Aorta (tissue), 5 donors: ENCODE measurements around the gene ZBTB42. TPM values are rescaled to one million over a fixed set of nuclear protein-coding genes. Genes with fewer than 3 reads are reported as not detected.

Source experiments
- ATAC-seq: fragments of 200-7000 bp; cut with Tn5 transposase; one replicate; pipeline ENCODE4 v1.9.1; 2022; ENCODE audit warnings: moderate library complexity; ENCODE audit not compliant: low FRiP score
- DNase-seq, 2 donors: peaks; one replicate each; pipeline ENCODE4 v3.0.0-alpha.2; 2020
- H3K27ac ChIP-seq, 2 donors: one replicate each; pipeline ENCODE4 v1.5.1; 2013; ENCODE audit warnings: low read length in 2 of 2, mild to moderate bottlenecking in 2 of 2, moderate library complexity in 2 of 2, control low read depth in 1 of 2, inconsistent platforms in 1 of 2, low read depth in 1 of 2
- H3K27me3 ChIP-seq, 2 donors: one replicate each; pipeline ENCODE4 v1.6.1; 2013; ENCODE audit warnings: control low read depth in 1 of 2, low read length in 1 of 2, mild to moderate bottlenecking in 1 of 2, moderate library complexity in 1 of 2; ENCODE audit not compliant: insufficient read depth in 2 of 2, control insufficient read depth in 1 of 2
- H3K36me3 ChIP-seq, 2 donors: one replicate each; pipeline ENCODE4 v1.6.1; 2013; ENCODE audit warnings: control low read depth in 1 of 2, low read length in 1 of 2, mild to moderate bottlenecking in 1 of 2; ENCODE audit not compliant: insufficient read depth in 2 of 2, control insufficient read depth in 1 of 2
- H3K4me1 ChIP-seq, 2 donors: one replicate each; pipeline ENCODE4 v1.6.1; 2013; ENCODE audit warnings: low read length in 2 of 2, control low read depth in 1 of 2, mild to moderate bottlenecking in 1 of 2, moderate library complexity in 1 of 2; ENCODE audit not compliant: insufficient read depth in 2 of 2, control insufficient read depth in 1 of 2
- H3K4me3 ChIP-seq, 2 donors: one replicate each; pipeline ENCODE4 v1.5.1; 2013; ENCODE audit warnings: low read length in 2 of 2, control low read depth in 1 of 2, mild to moderate bottlenecking in 1 of 2
- H3K9me3 ChIP-seq: one replicate; pipeline ENCODE4 v1.6.1; 2013; ENCODE audit warnings: mild to moderate bottlenecking, low read length; ENCODE audit not compliant: control insufficient read depth
- WGBS, 2 donors: extraction: QIAGEN DNeasy Blood & Tissue Kit; methylation state at CpG; one replicate each; pipeline ENCODE4 v1.1.7; 2013; 5-methylcytosine and 5-hydroxymethylcytosine counted together
- intact Hi-C, 2 donors: fragments of 100-400 bp; cut with DNase I; formaldehyde crosslinking; loops; one replicate each; pipeline versions ENCODE4 v1.14.2 to v1.15.0; 2022
- polyA plus RNA-seq, 2 donors: library from polyadenylated mRNA; stranded (reverse); fragments of 200-250 nt; gene quantifications; one replicate each; pipeline ENCODE4 v1.2.3, GENCODE V29; 2013
- total RNA-seq, 2 donors: library from RNA; stranded (reverse); fragmentation: NEBNext Ultra II Directional; extraction: Animal tissue kit (Norgen Biotek cat#: 25700); gene quantifications; one replicate each; pipeline ENCODE4 v1.2.1, GENCODE V29; 2021
- donor health status: healthy with polysubstance abuse.
- donor health status: Bipolar disorder and iron deficiency.
- donor health status: DM: no; HTN: no; CAD: no.
- donor health status: DM: no; HTN: no; CAD: no.
- donor health status: DM: yes; HTN: yes; CAD: no.

The ZBTB42 gene
- total and polyA plus RNA-seq, 4 donors: 1.6 to 4.7 (median 3.1) TPM

DNA sequence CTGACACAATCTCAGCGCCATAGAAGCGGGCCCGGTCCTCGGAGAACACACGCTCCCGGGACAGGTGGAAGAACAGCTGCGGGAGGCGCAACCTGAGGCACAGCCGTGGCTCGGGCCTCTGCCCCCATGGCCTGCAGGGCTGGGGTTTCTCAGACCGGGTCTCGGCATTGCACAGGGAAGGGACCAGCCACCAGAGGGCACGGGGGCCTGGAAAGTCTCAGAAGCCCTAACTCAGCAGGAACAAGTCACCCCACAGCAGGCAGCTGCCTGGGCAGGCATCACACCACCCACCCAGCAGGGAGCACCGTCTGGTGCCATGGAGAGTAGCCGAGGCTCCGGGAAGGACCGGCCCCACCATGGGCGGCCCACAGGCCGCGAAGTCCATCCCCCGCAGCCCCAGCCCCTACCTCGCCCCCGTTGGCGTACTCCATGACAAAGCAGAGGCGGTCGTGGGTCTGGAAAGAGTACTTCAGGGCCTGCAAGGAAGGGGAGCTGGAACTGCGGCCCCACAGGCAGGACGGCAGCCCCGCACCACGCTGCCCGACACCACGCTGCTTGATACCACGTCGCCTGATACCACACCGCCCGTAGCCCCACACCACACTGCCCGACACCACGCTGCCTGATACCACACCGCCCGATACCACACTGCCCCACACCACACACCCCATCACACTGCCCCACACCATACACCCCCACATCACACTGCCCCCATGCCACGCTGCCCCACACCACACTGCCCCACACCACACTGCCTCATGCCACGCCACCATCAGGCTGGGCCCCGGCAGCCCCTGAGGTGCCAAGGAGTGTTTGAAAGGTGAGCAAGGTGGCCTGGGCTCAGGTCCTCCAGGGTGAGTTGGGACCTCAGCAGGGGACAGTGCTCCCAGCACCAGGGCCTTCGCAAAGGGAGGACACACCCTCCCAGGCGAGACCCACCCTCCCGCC is 27.1 kb upstream of the ZBTB42 start:
- Histone ChIP-seq H3K27me3 (no peaks in the 10 kb centered on the region), H3K27ac (no peak overlapping the region), H3K36me3 (no peaks in the 10 kb centered on the region), H3K4me1 (no peaks in the 10 kb centered on the region), H3K9me3 (no peaks in the 10 kb centered on the region), H3K4me3 (no peak overlapping the region)
- WGBS, 2 donors: 86 to 87% methylated on average over 45 to 46 of the region's 46 CpGs
- ATAC-seq: no peak
- intact Hi-C loops: no loop called here
- no peak for DNase-seq

DNA sequence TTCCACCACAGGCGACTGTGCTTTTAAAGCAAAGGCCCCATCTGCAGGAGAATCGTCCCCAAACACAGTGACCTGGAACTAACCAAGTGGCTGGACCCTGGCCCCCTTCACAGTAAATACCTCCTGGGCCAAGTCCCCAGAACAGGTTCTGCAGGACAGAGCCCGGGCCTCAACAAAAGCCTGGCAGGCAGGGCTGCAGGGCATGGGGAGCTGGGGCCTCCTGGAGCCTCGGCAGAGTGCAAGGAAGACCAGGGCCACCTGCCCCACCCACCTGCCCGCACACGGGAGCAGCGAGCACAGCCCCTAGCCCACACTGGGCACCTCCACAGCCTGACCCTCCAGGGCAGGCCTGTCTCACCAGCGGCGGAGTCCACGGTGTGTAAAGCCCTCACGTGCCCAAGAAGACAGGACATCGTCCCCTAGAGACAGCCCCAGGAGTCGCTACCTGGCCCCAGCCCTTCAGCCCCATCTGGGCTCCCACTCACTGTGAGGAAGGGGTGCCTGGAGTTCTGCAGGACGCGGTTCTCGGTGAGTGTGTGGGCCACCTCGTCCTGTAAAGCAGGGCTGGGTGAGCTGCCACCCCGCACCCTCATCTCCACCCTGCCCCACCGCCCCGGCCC is 26.3 kb upstream of the ZBTB42 start:
- no peaks in the 10 kb centered on the region for H3K36me3 ChIP-seq

DNA sequence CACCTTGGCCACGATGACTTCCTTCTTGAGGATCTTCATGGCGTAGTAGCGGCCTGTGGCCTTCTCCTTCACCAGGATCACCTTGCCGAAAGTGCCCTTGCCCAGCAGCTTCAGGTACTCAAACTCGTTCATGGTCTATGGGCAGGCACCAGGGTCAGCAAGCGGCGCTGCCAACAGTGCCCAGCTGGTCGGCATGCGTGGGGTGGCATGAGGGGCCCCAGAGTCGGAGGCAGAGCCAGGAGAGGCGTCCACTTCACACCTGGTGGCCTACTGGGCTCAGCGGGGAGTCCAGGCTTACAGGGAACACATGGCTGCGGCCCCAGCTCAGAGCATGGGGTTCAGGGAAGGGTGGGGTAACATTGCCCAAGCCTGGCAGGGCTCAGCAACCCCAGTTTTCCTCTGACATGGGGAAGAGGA is 25.8 kb upstream of the ZBTB42 start:
- Histone ChIP-seq H3K9me3 (no peaks in the 10 kb centered on the region), H3K27me3 (no peaks in the 10 kb centered on the region), H3K36me3 (no peaks in the 10 kb centered on the region), H3K4me1 (no peaks in the 10 kb centered on the region), H3K4me3 (no peak overlapping the region), H3K27ac (no peak overlapping the region)
- ATAC-seq (no peak), DNase-seq (no peak)
- intact Hi-C loops: no loop called here
- 88% methylated on average over 13 of the region's 13 CpGs for WGBS, 2 donors

More for the DNA sequence above, 26.3 kb upstream of the ZBTB42 start:
- Histone ChIP-seq H3K4me1 (no peaks in the 10 kb centered on the region), H3K4me3 (no peak overlapping the region), H3K27ac (no peak overlapping the region), H3K9me3 (no peaks in the 10 kb centered on the region), H3K27me3 (no peaks in the 10 kb centered on the region)
- ATAC-seq (no peak), DNase-seq (no peak)
- intact Hi-C loops: no loop called here
- WGBS, 2 donors: 85 to 86% methylated on average over 20 of the region's 20 CpGs

DNA sequence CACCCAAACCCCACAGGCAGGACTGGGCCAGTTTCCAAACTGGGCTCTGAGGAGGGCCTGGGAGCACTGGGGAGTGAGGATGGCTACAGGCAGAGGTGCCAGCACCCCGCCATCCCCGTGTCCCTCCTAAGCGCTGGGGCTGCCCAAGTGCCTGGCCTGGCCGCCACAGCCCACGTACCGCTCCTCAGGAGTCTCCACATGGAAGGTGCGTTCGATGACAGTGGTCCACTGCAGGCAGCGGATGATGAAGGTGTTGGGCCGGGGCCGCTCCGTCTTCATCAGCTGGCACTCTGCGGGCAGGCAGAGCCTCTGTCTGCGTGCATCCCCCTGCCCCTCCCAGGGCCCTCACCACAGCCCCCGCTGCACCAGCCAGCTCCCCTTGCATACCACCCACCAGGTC is 24.4 kb upstream of the ZBTB42 start:
- no peak for DNase-seq
- intact Hi-C loops: no loop called here
- no peaks in the 10 kb centered on the region for H3K36me3 ChIP-seq
- H3K4me1 ChIP-seq: no peaks in the 10 kb centered on the region
- no peak overlapping the region for H3K27ac ChIP-seq
- H3K9me3 ChIP-seq: no peaks in the 10 kb centered on the region
- WGBS, 2 donors: 98 to 100% methylated on average over 15 of the region's 15 CpGs
- no peak for ATAC-seq
- H3K4me3 ChIP-seq: no peak overlapping the region
- H3K27me3 ChIP-seq: no peaks in the 10 kb centered on the region

DNA sequence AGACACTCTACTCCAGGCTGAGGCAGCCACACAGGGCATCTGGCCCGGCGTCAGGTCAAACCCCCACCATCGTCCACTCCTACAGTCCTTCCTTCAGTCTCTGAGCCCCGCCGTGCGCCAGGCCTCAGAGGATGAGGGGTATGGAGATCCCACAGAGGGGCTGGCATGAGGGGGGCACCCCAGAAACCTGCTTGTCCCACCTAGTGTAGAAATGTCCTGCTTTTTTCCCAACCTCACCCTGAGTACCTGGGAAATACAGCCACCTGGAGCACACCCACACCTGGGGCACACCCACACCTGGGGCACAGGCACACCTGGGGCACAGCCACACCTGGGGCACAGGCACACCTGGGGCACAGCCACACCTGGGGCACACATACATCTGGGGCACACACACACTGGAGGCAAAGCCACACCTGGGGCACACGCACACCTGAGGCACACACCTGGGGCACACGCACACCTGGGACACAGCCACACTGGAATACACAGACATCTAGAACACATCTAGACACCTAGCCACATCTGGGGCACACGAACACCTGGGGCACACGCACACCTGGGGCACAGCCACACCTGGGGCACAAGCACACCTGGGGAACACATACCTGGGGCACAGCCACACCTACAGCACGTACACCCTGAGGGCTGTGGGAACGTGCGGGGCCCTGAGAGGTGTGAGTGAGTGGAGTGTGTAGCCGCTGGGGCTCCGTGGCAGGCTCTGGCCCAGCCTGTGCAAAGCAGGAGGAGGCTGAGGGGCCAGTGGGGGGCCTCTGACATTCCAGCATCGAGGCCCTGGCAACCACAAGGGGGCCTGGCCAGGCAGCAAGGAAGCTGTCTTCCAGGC is 23.7 kb upstream of the ZBTB42 start:
- no peak for DNase-seq
- Histone ChIP-seq H3K27me3 (no peaks in the 10 kb centered on the region), H3K4me3 (no peak overlapping the region), H3K4me1 (no peaks in the 10 kb centered on the region), H3K27ac (no peak overlapping the region), H3K36me3 (no peaks in the 10 kb centered on the region), H3K9me3 (no peaks in the 10 kb centered on the region)
- intact Hi-C loops: no loop called here
- 75 to 83% methylated on average over 16 of the region's 16 CpGs for WGBS, 2 donors
- no peak for ATAC-seq

DNA sequence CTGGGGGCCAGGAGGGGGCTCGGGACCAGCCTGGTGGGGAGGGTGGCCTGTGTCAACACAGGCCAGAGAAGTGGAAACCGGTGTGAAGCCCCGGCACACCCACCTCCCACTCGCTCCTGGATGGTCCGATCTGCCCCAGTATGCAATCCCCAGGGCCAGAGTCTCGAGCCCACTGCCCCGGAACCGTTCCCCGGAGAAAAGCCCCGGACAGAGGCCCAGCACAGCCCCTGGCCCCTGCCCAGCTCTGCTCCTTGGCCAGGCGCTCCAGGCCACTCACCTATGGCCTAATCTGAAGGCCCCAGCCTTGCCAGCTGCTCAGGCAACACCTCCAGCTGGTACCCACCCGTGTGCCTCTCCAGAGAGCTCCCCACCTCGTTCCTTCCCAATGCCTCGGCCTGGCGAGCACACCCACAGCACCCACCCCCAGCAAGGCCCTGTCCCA is 23.1 kb upstream of the ZBTB42 start:
- Histone ChIP-seq H3K27me3 (no peaks in the 10 kb centered on the region), H3K4me1 (no peaks in the 10 kb centered on the region), H3K4me3 (no peak overlapping the region), H3K27ac (no peak overlapping the region), H3K9me3 (no peaks in the 10 kb centered on the region), H3K36me3 (no peaks in the 10 kb centered on the region)
- ATAC-seq (no peak), DNase-seq (no peak)
- intact Hi-C loops: no loop called here
- 67 to 70% methylated on average over 15 of the region's 15 CpGs for WGBS, 2 donors

DNA sequence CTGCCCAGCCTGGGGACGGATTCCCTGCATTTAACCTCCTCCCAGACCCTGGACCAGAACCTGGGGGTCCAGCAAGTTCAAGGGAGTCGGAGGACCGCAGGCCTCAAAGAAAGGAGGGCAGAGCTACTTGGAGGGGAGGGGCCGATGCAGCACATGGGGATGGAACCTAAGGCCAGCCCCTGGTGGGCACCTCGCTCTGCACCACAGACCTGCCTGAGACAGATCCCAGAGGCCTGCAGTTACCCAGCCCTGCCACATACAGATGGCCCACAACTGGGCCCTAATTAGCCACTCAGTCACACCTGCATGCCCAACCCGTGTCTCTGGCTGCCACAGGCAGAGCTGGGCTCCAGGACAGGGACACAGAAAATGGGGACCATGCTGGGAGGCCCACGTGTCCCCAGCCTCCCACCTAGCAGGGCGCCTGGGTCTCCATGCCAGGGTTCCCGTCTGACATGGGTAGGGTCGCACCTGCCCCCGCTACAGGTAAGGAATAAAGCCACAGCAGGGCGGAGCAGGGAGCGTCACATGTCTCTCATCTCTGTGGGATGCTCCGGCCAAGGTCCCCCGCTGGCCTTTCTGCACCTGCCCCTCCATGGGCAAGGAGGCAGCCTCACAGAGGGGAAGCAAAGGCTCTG is 22.1 kb upstream of the ZBTB42 start:
- H3K27me3 ChIP-seq: no peaks in the 10 kb centered on the region

DNA sequence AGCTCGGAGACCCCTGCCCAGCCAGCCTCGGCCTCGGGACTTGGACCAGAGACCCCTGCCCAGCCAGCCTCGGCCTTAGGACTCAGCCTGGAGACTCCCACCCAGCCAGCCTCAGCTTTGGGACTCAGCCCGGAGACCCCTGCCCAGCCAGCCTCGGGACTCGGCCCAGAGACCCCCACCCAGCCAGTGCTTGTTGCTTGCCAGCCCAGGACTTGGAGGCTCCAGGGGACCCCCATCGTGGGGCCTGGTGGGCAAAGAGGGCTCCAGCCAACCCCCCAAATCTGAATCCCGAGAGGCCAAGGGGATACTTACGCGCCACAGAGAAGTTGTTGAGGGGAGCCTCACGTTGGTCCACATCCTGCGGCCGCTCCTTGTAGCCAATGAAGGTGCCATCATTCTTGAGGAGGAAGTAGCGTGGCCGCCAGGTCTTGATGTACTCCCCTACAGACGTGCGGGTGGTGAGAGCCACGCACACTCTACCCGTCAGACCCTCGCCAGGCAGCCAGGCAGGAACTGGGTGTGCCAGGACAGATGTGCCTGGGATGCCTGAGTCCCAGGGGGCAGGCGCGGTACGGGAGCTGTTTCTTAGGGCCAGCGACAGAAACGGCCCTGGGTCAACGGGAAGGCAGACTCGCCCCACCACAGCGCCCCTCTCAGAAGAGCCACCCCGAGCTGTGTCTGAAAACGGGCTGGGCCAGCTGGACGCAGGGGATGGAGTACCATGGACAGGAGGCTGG is 21.0 kb upstream of the ZBTB42 start:
- no peak for DNase-seq
- Histone ChIP-seq H3K4me3 (no peak overlapping the region), H3K4me1 (no peaks in the 10 kb centered on the region), H3K27me3 (no peaks in the 10 kb centered on the region), H3K9me3 (no peaks in the 10 kb centered on the region), H3K36me3 (no peaks in the 10 kb centered on the region), H3K27ac (no peak overlapping the region)
- intact Hi-C loops: no loop called here
- no peak for ATAC-seq
- WGBS, 2 donors: 88% methylated on average over 32 of the region's 32 CpGs

More for the DNA sequence above, 22.1 kb upstream of the ZBTB42 start:
- Histone ChIP-seq H3K36me3 (no peaks in the 10 kb centered on the region), H3K9me3 (no peaks in the 10 kb centered on the region), H3K4me1 (no peaks in the 10 kb centered on the region), H3K4me3 (no peak overlapping the region), H3K27ac (no peak overlapping the region)
- ATAC-seq (no peak), DNase-seq (no peak)
- intact Hi-C loops: no loop called here
- 83 to 87% methylated on average over 13 to 15 of the region's 15 CpGs for WGBS, 2 donors
